OCI-LY3 (cell line): ENCODE measurements around the gene GAMT.

Source experiments
- H2AFZ ChIP-seq: fragments of 200-600, 300-600 bp; shearing (Covaris generic); 2 replicates; pipeline ENCODE4 v1.6.0; 2014; ENCODE audit warnings: antibody characterized with exemption, low read depth, low read length
- H3K27ac ChIP-seq: fragments of 200-600, 300-600 bp; sonication (generic); 2 replicates; pipeline ENCODE4 v1.5.1; 2014; ENCODE audit warnings: mild to moderate bottlenecking, low read length, moderate library complexity, mixed read lengths
- H3K27me3 ChIP-seq: fragments of 200-600, 300-600 bp; sonication (generic); 2 replicates; pipeline ENCODE4 v1.6.1; 2014; ENCODE audit warnings: low read depth, low read length, mixed read lengths
- H3K36me3 ChIP-seq: fragments of 200-600, 300-600 bp; sonication (generic); replicated peaks from 2 replicates; pipeline ENCODE3; 2014; ENCODE audit warnings: low read depth, low read length, mixed read lengths
- H3K4me1 ChIP-seq: fragments of 300-600, 200-600 bp; sonication (generic); 2 replicates; pipeline ENCODE4 v1.6.1; 2014; ENCODE audit warnings: low read length, mixed read lengths
- H3K4me2 ChIP-seq: fragments of 200-600, 300-600 bp; sonication (generic); 2 replicates; pipeline ENCODE4 v1.6.1; 2014; ENCODE audit warnings: low read length, mixed read lengths
- H3K4me3 ChIP-seq: fragments of 300-600, 200-600 bp; sonication (generic); 2 replicates; pipeline ENCODE4 v1.5.1; 2014; ENCODE audit warnings: antibody characterized with exemption, mild to moderate bottlenecking, low read length, moderate library complexity
- H3K79me2 ChIP-seq: fragments of 300-600, 200-600 bp; shearing (Covaris generic); 2 replicates; pipeline ENCODE4 v1.6.1; 2014; ENCODE audit warnings: mild to moderate bottlenecking, low read length, mixed read lengths
- H3K9ac ChIP-seq: fragments of 300-600, 200-600 bp; shearing (Covaris generic); 2 replicates; pipeline ENCODE4 v1.6.0; 2014; ENCODE audit warnings: mild to moderate bottlenecking, low read length, moderate library complexity
- H3K9me3 ChIP-seq: fragments of 200-600, 300-600 bp; shearing (Covaris generic); 2 replicates; pipeline ENCODE4 v1.6.1; 2014; ENCODE audit warnings: low read length, mixed read lengths; ENCODE audit not compliant: insufficient read depth
- H4K20me1 ChIP-seq: fragments of 200-600, 300-600 bp; sonication (generic); 2 replicates; pipeline ENCODE4 v1.6.1; 2016; ENCODE audit warnings: low read length, mixed read lengths; ENCODE audit not compliant: insufficient read depth
- CTCF ChIP-seq: fragments of 200-600, 300-600 bp; sonication (generic); IDR thresholded peaks from 2 replicates; pipeline ENCODE4 v1.5.1; 2014; ENCODE audit warnings: antibody characterized with exemption, low read length, low read depth
- EZH2phosphoT487 ChIP-seq: fragments of 200-600 bp; shearing (Covaris generic); IDR thresholded peaks from 2 replicates; pipeline ENCODE4 v1.6.1; 2018; ENCODE audit warnings: antibody characterized with exemption, mixed run types, low read depth

GAMT gene

DNA sequence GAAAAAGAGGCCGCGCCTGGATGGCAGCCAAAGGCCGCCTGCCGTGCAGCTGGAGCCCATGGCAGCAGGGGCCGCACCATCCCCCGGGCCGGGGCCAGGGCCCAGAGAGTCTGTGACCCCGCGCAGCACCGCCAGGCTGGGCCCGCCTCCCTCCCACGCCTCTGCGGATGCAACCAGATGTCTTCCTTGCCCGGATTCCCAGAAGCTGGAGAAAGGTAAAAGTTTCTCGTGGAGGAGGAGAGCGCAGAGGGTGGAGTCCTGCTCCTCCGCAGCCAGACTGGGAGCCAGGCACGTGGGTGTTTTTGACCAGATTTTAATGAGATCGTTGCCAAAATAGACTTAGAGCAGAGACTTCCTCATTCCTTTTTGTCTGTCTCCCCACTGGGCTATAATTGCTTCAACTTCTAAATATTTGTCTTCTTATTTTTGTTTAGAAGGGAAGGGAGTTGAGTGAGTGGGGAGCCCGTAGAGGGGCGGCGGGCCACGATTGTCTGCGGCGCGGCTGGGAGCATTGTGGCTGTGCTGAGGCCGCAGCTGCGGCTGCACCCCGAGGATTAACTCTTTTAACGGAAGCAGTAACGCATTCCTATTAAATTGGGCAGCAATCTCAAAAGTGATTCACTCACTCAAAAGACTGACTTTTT is 40.4 kb downstream of the GAMT start:
- Histone ChIP-seq H3K4me2 (no peak overlapping the region), H3K36me3 (peaks cover 49% of the 10 kb centered on the region), H3K27me3 (no peaks in the 10 kb centered on the region), H3K79me2 (peaks cover 3% of the 10 kb centered on the region; the same call in 1 of the 2 replicates), H2AFZ (no peak overlapping the region), H3K9me3 (no peaks in the 10 kb centered on the region), H3K27ac (no peak overlapping the region), H4K20me1 (no peaks in the 10 kb centered on the region), H3K9ac (no peak overlapping the region), H3K4me3 (no peak overlapping the region), H3K4me1 (peaks cover 9% of the 10 kb centered on the region)
- no peak for TF ChIP-seq EZH2phosphoT487
- no peak for TF ChIP-seq CTCF

DNA sequence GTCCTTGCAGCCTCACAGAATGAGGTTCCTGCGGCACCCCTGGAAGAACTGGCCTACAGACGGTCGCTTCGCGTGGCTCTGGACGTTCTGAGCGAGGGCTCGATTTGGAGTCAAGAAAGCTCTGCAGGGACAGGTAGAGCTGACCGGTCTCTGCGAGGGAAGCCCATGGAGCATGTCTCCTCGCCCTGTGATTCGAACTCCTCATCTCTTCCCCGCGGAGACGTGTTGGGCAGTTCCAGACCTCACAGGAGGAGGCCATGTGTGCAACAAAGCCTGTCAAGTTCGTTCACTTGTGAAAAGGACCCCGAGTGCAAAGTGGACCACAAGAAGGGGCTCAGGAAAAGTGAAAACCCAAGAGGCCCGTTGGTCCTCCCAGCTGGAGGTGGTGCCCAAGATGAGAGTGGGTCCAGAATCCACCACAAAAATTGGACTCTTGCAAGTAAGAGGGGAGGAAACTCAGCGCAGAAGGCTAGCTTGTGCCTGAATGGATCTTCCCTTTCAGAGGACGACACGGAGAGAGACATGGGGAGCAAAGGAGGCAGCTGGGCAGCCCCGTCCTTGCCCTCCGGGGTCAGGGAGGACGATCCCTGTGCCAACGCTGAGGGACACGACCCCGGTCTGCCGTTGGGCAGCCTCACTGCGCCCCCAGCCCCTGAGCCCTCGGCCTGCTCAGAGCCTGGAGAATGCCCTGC is 41.1 kb downstream of the GAMT start:
- H3K27me3 ChIP-seq = no peaks in the 10 kb centered on the region
- H3K9ac ChIP-seq = no peak overlapping the region
- peaks cover 9% of the 10 kb centered on the region; the same call in 1 of the 2 replicates for H3K79me2 ChIP-seq
- no peak overlapping the region for H2AFZ ChIP-seq
- no peaks in the 10 kb centered on the region for H4K20me1 ChIP-seq
- no peaks in the 10 kb centered on the region for H3K9me3 ChIP-seq
- TF ChIP-seq EZH2phosphoT487 = no peak
- no peak for TF ChIP-seq CTCF
- peaks cover 48% of the 10 kb centered on the region for H3K36me3 ChIP-seq
- H3K4me3 ChIP-seq = no peak overlapping the region
- peaks cover 14% of the 10 kb centered on the region for H3K4me1 ChIP-seq
- H3K27ac ChIP-seq = no peak overlapping the region
- H3K4me2 ChIP-seq = no peak overlapping the region

GRCh38 chr19:1357531-1358109 is 43.7 kb downstream of the GAMT start:
- Histone ChIP-seq H3K4me3 (no peak overlapping the region), H3K9ac (no peak overlapping the region), H3K4me2 (no peak overlapping the region), H3K79me2 (peaks cover 11% of the 10 kb centered on the region; the same call in 1 of the 2 replicates), H3K27me3 (no peaks in the 10 kb centered on the region), H2AFZ (no peak overlapping the region), H4K20me1 (no peaks in the 10 kb centered on the region), H3K4me1 (peaks cover 14% of the 10 kb centered on the region), H3K9me3 (no peaks in the 10 kb centered on the region), H3K36me3 (peaks cover 39% of the 10 kb centered on the region), H3K27ac (no peak overlapping the region)
- TF ChIP-seq EZH2phosphoT487 = no peak
- TF ChIP-seq CTCF = no peak

GRCh38 chr19:1356508-1356865 is 44.9 kb downstream of the GAMT start:
- Histone ChIP-seq H3K9ac (no peak overlapping the region), H3K4me2 (no peak overlapping the region), H3K9me3 (no peaks in the 10 kb centered on the region), H3K4me3 (no peak overlapping the region), H3K4me1 (peaks cover 8% of the 10 kb centered on the region), H3K27me3 (no peaks in the 10 kb centered on the region), H4K20me1 (no peaks in the 10 kb centered on the region), H2AFZ (no peak overlapping the region), H3K36me3 (peaks cover 30% of the 10 kb centered on the region), H3K27ac (no peak overlapping the region), H3K79me2 (peaks cover 11% of the 10 kb centered on the region; the same call in 1 of the 2 replicates)
- TF ChIP-seq CTCF (no peak), EZH2phosphoT487 (no peak)
